GM12873 (cell line): ENCODE measurements around the gene ZNF398.

ENCODE experiments used
- CTCF ChIP-seq: IDR thresholded peaks from 2 replicates; pipeline ENCODE4 v1.5.1; 2012; ENCODE audit warnings: low read depth, mild to moderate bottlenecking, moderate library complexity, low read length, control low read depth; ENCODE audit not compliant: insufficient read depth; ENCODE audit errors: missing control alignments

ZNF398 gene

GRCh38 chr7:149154056-149154455, 6.8 kb downstream of the ZNF398 start:
- TF ChIP-seq CTCF, result no peak

- TF ChIP-seq CTCF, result no peak
Observed at GRCh38 chr7:149156898-149157297, 9.6 kb downstream of the ZNF398 start.

- no peak for TF ChIP-seq CTCF
Observed at GRCh38 chr7:149161241-149161848, 14.1 kb downstream of the ZNF398 start.

GRCh38 chr7:149166142-149166541, 18.9 kb downstream of the ZNF398 start:
- TF ChIP-seq CTCF, result no peak

GRCh38 chr7:149166630-149167352, 19.5 kb downstream of the ZNF398 start:
- TF ChIP-seq CTCF, result no peak

GRCh38 chr7:149171892-149172533, 24.8 kb downstream of the ZNF398 start:
- no peak for TF ChIP-seq CTCF

- TF ChIP-seq CTCF, result no peak
Observed at GRCh38 chr7:149172534-149172920, 25.3 kb downstream of the ZNF398 start.
